Right kidney (tissue), 1 donor: ENCODE results near the gene TEC.
A peak's percentile ranks its signal among the peaks of the same experiment; 100 is the strongest.

Source experiments
- DNase-seq: peaks from one replicate; pipeline ENCODE4 v3.0.0-alpha.2; 2016

TEC gene

DNA sequence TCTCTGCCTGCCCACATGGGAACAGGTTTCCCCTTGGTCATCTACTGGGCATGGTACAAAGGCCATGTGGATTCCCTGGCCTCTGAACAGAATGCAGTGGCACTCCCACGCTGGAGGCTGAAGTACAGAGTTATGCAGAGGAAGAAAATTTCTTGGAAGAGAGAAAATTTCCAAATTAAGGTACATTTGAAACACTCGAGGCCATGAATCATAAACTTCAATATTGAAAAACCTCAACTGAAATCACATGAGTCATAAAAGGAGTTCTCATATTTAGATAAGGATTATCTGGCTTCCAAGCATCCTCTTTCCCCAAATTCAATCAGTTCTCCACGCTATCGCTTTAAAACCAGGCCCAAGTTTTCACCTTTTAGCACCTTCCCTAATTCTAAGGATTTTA lies 107.5 kb downstream of the TEC start:
- DNase-seq: no peak

DNA sequence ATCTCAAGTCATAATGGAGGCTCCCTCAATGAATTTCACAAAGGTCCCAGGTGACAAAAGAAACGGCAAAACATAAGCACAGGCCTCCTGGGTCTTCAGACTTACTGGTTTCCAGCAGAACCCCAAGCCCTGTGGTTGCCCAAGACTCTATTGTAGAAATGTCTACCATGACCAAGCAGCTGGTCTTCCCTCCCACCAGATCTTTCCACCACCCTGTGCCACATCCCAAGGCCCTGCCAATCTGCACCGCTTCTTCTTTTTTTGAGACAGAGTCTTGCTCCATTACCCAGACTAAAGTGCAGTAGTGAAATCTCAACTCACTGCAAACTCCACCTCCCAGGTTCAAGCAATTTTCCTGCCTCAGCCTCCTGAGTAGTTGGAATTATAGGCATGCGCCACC lies 112.4 kb downstream of the TEC start:
- DNase-seq: no peak

DNA sequence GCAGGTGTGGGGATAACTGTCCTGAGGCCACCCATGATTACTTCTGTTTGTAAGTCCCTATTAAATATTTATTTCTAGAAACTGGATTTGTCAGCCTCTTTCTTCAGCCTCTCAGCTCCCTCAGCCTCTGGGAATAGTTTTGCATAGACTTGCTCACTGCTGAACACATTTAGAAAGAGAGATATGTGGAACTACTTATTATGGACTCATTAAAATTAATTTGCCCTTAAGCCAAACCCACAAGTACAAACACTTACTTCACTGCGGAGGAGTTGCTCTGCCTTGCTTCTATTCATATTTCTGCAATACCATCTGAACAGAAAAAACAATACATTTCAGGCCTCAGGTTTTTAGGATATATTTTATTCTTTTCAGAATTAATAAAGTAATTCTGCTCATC lies 113.2 kb downstream of the TEC start:
- no peak for DNase-seq

DNA sequence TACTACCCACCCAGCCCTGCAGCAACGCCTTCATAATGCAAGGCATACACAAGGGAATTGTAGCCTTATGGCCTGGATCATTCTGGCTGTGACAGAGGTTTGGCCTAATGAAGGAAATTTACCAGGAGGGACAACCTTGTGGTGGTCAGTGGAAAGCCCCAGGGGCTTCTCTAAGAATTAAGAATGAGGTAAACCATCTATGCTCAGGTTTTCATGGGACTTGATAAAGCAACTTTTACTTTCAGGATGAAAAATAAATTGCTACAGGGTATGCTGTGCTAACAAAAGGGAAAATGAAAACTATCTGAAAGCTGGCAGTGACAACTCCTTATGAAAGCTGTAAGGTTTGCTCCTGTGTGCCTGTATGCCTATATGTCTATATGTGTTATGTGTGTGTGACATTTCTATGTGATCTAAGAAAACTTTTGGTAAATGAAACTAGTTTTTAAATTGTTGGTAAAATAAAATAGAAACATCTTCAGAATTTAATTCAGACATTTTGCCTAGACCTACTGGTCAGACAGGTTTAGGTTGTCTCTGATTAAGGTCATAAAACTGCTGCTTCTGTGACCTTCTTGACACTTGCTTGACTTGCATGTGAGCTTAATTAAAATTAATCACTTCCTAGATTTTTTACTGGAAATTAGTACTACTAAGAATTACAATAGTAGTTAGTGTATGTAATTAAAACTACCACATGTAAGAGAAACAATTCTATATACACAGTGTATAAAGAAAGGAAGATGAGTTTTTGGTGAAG lies 115.7 kb downstream of the TEC start:
- DNase-seq: no peak

DNA sequence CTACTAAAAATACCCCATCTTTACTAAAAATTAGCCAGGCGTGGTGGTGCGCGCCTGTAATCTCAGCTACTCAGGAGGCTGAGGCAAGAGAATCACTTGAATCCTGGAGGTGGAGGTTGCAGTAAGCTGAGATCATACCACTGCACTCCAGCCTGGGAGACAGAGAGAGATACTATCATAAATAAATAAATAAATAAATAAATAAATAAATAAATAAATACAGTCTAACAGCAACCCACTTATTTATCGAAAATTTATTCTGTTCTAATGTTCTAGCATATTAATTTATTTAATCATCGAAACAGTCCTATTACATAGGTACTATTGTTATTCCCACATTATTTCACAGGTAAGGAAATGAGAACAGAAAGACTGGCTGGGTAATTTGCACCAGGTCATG lies 117.4 kb downstream of the TEC start:
- DNase-seq: no peak

DNA sequence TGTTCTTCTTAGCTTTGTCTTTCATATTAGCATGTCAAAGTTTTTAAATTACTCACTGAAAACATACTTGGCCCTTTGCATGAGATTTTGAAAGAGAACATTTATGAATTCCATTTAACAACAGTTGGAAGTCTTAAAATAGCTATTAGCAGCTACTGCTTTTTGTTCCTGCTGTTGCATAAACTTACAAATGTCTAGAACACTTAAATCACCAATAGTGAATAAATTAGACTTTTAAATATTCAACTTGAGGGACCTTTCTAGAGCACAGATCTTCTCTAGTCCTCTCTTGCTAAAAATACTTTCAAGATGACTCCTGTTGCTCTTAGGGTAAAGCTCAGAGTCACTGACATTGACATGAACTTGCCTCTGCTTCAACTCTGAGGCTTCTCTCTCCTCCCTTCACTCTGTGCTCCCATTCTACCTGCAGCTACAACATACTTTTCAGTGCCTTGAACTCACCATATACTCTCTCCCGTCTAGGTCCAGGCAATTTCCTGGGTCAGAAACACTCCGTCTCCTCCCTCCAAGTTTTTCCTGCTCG lies 119.7 kb downstream of the TEC start:
- DNase-seq: no peak

DNA sequence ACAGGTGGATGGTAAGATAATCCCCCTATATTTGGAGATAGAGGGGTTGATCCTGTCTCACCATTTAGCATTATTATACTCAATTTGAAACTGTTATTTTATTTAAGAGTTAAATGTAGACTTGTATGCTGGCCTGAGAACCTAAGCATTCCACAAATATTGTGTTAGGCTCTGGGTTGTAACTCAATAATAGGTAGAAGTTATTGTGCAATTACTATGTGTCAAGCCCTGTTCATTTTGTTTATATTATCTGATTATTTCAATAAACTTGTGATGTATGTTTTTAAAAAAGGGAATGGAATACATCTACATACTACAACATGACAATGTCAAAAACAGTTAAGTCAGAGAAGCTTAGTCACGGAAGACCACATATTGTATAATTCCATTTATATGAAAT lies 122.0 kb downstream of the TEC start:
- no peak for DNase-seq

DNA sequence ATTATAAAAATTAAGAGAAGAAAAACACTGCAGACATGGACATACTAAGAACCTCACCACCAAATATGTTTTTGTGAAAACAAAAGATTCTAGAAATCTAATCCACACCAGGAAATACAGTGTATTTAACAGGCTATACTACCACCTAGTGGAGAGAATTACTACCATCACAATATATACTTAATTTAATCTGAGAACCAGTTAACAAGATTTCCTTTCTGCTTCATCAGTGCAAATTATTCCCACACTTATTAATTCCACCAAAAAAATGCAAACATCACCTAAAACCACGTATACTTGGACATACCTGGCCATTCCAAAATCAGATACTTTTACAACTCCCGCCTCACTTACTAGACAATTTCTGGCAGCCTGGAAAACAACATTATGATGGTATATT lies 128.6 kb downstream of the TEC start:
- DNase-seq: no peak

DNA sequence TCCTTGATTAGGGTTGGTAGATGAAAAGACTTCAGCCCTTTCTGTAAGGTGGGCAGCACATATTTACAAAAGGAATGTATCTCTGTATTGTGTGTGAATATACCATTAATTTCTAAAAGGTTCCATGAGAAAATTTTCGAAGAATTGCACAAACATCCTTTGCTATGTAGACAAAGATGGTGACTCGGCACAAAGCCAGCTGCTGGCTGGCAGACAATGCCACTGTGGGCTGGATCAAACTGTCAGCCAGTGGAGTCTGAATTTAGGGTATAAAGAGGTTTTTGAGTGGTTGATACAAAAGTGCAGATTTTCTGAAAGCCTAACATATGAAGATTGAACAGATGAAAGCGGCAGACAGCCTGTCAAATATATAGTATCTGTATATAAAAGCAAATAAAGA lies 129.9 kb downstream of the TEC start:
- DNase-seq: no peak

DNA sequence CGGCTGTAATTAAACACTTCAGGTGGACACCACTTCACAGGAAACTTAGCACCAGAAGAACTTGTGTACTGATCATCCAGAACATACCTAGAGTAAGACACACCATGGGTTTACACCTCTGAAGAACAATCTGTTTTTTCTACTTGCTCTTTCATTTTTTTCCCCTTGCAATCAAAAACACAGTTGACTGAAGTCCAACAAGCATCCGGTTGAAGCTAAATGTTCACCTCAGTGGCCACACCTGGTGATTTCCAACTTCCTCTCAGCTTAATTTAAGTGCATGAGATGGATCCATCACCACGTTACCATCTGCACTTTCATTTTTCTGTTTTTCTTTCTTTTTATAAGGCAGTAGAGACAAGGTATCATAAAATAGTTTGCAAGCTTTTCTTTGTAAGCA lies 130.7 kb downstream of the TEC start:
- no peak for DNase-seq

DNA sequence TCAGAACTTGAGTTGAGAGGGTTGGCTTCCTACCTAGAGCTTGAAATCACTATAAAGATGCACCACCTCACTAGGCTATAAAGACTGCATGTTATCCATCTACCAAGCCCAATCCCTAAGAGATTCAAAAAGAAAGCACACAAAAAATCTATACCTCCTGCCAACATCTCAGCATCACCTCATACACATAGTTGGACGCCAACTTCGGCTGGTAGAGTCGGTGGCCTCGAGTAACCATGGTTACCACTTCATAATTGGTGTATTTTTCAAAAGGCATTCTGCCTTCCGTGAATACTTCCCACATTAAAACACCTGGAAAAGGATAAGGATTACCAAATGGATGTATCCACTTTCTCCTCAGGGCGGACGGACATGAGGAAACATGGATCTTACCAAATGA lies 131.1 kb downstream of the TEC start:
- DNase-seq: no peak

DNA sequence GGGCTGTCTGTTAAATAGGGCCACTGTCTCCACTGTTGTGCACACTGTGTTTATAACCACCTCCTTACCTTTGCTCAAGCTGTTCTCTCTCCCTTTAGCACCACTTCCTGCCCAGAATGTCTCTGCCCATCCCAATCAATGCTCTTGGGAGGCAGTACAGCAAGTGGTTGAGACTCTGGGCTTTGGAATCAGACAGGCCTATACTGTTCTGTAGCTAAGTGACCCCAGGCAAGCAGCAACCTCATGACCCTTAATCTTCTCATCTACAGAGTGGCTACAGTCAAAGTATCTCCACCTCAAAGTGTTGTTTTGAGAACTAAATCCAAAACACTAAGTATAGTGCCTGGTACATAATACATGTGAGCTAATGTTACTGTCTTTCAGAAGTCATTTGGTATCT lies 131.8 kb downstream of the TEC start:
- DNase-seq: no peak

DNA sequence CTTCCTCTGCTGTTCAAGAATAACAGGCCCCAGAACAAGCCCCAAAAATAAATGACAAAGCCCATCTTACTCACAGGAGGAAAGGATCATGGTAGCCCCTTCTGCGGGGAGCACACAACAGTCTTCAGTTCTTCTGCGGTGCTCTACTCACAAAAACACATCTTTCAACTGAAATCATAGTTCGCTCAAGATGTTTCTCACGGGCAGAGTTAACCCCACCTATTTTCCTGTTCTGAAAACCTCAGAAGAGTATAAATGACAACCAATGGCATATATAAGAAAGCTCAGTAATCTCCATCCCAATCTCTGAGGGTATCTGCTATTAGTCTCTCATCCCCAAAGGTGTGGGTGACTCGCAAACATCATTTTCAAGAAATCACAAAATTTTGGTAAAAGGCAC lies 135.6 kb downstream of the TEC start, which contains the start of gene TXK:
TSS of gene TXK (minus strand) at position 170 of the 400 bp plus-strand sequence. CDS start at position 90, 80 bp downstream.
- DNase-seq: no peak

DNA sequence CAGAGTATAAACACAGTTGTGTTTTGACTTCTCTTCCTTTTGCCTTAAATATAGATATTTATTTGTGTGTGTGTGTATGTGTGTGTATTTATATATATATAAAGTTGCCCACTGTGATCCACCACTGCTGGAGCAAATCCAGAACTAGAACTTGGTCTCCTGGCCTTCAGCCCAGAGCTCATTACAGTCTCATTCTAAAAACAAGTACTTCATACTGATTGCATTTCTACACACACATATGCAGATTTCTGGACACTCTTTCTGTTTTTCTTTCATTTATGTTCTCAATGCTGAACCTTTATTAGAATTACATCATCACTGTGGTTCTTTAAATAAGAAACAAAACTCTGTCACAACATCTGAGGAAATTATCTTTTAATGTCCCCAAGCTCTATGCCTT lies 136.0 kb downstream of the TEC start:
- no peak for DNase-seq

DNA sequence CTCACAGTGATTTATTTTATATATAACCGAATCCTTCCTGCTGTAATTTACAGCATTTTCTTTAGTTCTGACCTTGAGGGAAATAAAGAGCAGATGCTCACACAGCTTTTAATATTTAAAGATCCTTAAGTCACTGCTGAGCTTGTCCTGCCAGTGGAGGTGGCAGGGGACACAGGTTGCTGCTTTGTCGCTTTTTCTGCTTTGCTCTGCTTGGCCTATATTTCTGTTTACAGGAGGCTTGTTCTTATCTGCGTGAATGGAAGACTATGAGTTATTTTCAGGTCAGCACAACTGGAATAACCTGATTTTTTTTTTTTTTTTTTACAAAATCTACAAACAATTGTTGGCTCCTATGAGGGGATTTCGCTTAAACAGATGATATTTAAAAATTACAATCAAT lies 137.9 kb downstream of the TEC start:
- no peak for DNase-seq

DNA sequence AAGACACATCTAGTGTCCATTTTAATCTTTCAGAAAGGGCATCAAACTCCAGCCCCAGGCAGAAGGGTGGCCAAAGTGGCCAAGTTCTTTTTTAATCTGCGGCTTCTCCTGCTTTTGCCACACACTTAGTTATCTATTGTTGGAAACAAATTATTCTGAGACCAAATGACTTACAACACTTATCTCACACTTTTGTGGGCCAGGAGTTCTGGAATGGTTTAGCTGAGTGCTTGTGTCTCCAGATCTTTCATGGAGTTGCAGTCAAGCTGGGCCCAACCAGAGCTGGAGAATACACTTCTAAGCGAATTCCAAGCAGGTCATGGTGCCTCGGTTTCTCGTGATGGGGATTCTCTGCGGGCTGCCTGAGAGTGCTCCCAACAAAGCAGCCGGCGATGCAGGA lies 139.5 kb downstream of the TEC start:
- DNase-seq: no peak

DNA sequence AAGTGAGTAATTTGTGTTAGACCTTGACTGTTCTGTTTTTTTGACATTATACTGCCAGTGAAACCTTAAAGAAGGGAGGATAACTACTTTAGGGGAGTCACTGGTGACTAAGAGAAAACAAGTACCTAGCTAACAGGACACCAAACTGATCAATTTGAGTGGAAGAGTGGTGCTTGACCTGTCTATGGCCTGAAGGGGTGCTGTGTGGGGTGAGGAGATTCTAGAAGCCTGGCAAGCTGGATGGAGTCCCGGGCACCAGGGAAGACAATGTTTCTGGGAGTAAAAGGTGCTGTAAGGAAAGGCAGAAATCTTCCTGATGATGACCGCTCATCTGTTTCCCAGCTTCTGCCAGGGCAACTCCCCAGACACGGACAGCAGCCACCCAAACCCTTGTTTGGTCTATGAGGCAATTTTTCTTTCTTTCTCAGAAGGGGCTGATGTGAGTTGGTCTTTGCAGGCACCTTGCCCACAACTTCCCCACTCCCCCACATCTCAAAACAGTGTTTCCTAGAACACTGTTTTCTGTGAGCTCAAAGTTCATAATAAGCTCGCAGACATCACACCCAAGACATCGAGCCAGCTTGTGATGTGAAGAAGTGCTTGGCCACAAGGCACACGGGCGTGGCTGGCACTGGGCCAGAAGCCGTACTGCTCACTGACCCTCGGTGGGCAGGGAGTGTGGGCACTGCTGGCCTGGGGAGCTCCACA lies 140.2 kb downstream of the TEC start:
- no peak for DNase-seq

DNA sequence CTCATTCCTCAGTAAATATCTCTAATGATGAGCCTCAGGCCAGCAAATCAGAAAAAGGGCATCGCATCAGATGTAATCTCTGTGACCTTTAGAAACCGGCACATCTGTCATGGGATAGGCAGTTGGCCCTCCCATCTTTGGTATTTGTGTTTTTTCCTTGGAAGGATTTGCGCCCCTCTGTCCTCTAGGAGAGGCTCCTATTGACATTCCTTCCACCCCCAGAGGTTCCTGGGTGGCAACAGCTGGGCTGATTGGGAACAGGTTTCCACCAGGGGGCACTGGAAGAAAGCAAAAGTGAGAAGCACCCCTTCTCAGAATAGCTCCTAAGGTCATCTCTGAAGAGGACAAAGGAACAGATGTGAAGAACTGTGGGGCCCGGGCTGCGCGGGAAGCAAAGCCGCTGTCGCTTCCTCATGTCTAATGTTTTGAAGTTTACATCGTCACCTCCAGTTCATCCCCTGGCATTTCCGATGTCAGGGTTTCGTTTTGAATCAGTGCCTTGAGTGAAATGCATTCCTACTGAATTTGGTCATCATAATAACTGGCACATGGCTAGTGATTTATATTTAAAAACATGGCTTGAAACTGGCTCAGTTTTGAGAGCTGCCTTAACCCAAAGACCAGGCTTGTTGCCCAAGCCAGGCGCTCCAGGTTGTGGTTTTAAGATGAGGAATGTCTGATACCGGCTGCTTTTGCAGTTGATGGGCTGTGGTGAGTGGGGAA lies 141.8 kb downstream of the TEC start:
- peak; percentile 42 for DNase-seq

DNA sequence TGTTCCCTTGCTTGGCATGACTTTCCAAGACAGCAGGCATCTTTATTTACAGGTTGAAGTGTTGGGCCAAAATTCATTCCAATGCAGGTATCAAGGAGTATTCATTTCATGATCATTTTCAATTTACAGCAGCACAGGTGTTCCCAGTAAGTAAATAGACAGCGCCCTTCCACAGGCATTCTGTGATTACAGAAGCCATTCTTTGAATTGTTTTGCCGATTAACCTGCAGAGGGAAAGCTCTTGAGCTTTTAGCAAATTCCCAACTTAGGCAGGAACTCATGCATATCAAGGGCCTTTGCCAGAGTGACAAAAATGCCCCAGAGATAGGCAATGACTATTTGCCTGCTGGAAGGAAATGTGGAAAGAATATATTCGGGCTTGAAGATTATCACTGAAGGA lies 142.4 kb downstream of the TEC start:
- DNase-seq: no peak

DNA sequence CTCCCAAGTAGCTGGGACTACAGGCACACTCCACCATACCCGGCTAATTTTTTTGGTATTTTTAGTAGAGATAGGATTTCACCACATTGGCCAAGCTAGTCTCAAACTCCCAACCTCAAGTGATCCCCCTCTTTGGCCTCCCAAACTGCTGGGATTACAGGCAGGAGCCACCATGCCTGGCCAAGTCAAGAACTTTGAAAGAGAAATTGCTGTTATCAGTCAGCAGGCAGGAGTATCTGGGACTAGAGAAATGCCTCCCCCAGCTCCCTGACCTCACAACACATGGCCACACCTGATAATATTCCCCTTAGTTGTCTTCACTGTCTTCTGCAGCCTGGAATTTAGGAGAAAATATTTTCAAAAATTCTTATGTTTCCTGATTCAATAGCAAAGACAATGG lies 143.0 kb downstream of the TEC start:
- no peak for DNase-seq

DNA sequence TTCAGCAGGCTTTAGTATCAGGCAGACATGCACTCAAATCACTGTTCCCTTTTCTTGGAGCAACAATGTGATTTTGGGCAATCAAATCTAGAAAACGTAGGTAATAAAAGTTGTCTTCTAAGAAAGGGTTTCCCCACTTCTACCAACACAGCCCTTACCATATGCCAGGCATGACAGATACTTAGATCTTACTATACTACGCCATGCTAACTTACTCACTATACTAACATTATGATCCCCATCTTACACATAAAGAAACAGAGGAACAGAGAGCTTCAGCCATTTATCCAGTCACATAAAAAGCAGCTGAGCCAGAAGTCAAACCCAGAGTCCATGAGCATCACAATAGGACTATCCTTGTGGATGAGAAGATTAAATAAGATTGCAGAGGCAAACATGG lies 144.8 kb downstream of the TEC start:
- DNase-seq: no peak

DNA sequence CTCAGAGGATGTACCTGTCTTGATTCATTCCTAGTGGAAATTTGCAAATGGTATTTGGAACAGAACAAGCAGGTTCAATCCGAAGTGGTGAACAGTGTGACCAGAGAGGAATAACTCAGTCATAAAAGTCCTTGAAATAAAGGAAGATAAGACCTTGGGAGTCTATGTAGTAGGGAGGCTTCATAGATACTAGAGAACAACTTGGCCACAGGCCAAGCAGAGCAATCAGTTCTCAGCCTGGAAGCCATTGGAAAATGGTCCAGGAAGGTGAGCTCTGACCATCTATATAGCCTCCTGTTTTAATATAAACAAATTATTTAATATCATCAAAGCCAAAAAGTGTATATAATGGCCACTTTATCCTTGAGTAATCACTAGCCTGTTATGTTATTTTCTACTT lies 146.9 kb downstream of the TEC start:
- no peak for DNase-seq

DNA sequence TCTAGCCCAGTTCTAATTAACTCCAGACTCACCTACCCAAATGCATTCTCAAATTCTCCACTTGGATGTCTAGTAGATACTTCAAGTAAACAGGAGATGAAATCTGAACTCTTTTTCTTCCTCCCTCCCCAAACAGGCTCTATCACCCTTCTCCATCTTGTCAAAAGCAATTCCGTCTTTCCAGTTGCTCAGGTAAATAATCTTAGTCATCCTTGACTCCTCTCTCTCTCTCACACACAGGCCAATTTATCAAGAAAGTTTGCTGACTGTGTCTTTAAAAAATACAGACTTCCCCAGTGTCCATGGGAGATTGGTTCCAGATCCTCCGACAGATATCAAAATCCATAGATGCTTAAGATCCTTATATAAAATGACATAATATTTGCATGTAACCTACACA lies 148.5 kb downstream of the TEC start:
- no peak for DNase-seq
